Esophagus muscularis mucosa (tissue), 4 donors: ENCODE results near the gene TEAD1. TPM values are rescaled to one million over a fixed set of nuclear protein-coding genes. Genes with fewer than 3 reads are reported as not detected.

Experiments
- DNase-seq: peaks from one replicate; pipeline ENCODE4 v3.0.0-alpha.2; 2017; ENCODE audit errors: extremely low spot score
- H3K27ac ChIP-seq, 4 donors: fragments of 200-600 bp; sonication (generic); replicated peaks in 1 of 4; 1 replicate in 3 of 4; 2 replicates in 1 of 4; pipeline ENCODE4 v1.5.1; 2016 to 2019; ENCODE audit warnings: mild to moderate bottlenecking in 1 of 4
- H3K27me3 ChIP-seq, 4 donors: fragments of 200-600 bp; sonication (generic); one replicate each; pipeline versions ENCODE4 v1.5.1 to v1.6.0; 2016 to 2019
- H3K36me3 ChIP-seq, 4 donors: fragments of 200-600 bp; sonication (generic); one replicate each; pipeline ENCODE4 v1.5.1; 2016 to 2019
- H3K4me1 ChIP-seq, 4 donors: fragments of 200-600 bp; sonication (generic); one replicate each; pipeline ENCODE4 v1.5.1; 2016 to 2019
- H3K4me3 ChIP-seq, 4 donors: fragments of 200-600 bp; sonication (generic); 1 replicate in 2 of 4; 2 replicates in 2 of 4; pipeline ENCODE4 v1.5.1; 2016 to 2019; ENCODE audit warnings: mild to moderate bottlenecking in 4 of 4, moderate library complexity in 1 of 4
- H3K9me3 ChIP-seq, 4 donors: fragments of 200-600 bp; sonication (generic); 1 replicate in 3 of 4; 2 replicates in 1 of 4; pipeline ENCODE4 v1.5.1; 2016 to 2019
- EP300 ChIP-seq: sonication (generic); formaldehyde crosslinking; IDR thresholded peaks from one replicate; pipeline ENCODE4 v1.6.1; 2017; ENCODE audit warnings: antibody characterized with exemption
- POLR2A ChIP-seq: fragments of 450-650 bp; IDR thresholded peaks from one replicate; pipeline ENCODE4 v1.6.1; 2017; ENCODE audit warnings: antibody characterized with exemption, moderate library complexity, mild to moderate bottlenecking, low read depth
- POLR2AphosphoS5 ChIP-seq, 2 donors: sonication (generic); formaldehyde crosslinking; IDR thresholded peaks; one replicate each; pipeline ENCODE4 v1.6.1; 2017; ENCODE audit warnings: antibody characterized with exemption in 2 of 2
- WGBS: methylation state at CpG from one replicate; pipeline ENCODE4 v1.1.5; 2018; 5-methylcytosine and 5-hydroxymethylcytosine counted together
- intact Hi-C: fragments of 100-400 bp; cut with DNase I; formaldehyde crosslinking; loops from one replicate; pipeline ENCODE4 v1.15.1; 2023
- total RNA-seq, 4 donors: library from RNA; depleted of rRNA; stranded (reverse); fragments of >200 nt; gene quantifications; one replicate each; pipeline versions ENCODE4 v1.1.0 to v1.2.1, GENCODE V29; 2016
- TF ChIP-seq, protein P1 (sequence below), 3 experiments: fragments of 200-600 bp in 2 of 3; fragments of 450-650 bp in 1 of 3; sonication (generic) in 2 of 3; IDR thresholded peaks; one replicate each; pipeline ENCODE4 v1.5.1; 2017 to 2019; ENCODE audit warnings: antibody characterized with exemption in 3 of 3, mild to moderate bottlenecking in 2 of 3, moderate library complexity in 1 of 3

Gene TEAD1
- total RNA-seq, 4 donors from 2014 or later, result 147 to 307 (median 232) TPM

DNA sequence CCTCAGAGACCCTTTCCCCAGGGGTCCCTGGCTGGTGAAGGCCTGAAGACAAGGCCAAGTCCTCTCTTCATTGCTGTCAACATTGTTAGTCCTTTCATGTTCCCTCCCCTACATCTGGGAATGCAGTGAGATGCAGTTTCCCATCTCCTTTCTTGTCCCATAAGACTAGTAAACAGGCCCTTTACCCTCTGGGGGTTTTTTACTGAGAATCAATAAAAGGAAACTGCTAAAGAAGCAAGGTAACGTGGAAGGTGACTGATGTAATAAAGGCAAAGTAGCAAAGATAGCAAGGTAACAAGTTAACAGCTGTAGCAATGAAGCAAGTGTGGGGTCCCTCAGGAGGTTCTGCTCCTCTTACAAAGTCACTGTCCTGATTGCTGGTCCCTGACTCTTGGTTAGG is 37.3 kb downstream of the TEAD1 start:
- H3K36me3 ChIP-seq, result no peaks in the 10 kb centered on the region
- H3K4me3 ChIP-seq, result no peak overlapping the region
- peaks cover 32 to 45% (median 37%) of the 10 kb centered on the region in 4 donors for H3K4me1 ChIP-seq
- TF ChIP-seq EP300, result no peak
- TF ChIP-seq, protein P1, sequence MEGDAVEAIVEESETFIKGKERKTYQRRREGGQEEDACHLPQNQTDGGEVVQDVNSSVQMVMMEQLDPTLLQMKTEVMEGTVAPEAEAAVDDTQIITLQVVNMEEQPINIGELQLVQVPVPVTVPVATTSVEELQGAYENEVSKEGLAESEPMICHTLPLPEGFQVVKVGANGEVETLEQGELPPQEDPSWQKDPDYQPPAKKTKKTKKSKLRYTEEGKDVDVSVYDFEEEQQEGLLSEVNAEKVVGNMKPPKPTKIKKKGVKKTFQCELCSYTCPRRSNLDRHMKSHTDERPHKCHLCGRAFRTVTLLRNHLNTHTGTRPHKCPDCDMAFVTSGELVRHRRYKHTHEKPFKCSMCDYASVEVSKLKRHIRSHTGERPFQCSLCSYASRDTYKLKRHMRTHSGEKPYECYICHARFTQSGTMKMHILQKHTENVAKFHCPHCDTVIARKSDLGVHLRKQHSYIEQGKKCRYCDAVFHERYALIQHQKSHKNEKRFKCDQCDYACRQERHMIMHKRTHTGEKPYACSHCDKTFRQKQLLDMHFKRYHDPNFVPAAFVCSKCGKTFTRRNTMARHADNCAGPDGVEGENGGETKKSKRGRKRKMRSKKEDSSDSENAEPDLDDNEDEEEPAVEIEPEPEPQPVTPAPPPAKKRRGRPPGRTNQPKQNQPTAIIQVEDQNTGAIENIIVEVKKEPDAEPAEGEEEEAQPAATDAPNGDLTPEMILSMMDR (IDR thresholded peaks at IDR 0.05), result no peak
- TF ChIP-seq POLR2A, result no peak
- no peak for TF ChIP-seq POLR2AphosphoS5 (IDR thresholded peaks at IDR 0.05)
- H3K27ac ChIP-seq, result no peak overlapping the region
- no peak for DNase-seq
- 100% methylated on average over 1 of the region's 1 CpG for WGBS
- intact Hi-C loops, result no loop called here
- H3K27me3 ChIP-seq, result no peaks in the 10 kb centered on the region
- H3K9me3 ChIP-seq, result no peaks in the 10 kb centered on the region

DNA sequence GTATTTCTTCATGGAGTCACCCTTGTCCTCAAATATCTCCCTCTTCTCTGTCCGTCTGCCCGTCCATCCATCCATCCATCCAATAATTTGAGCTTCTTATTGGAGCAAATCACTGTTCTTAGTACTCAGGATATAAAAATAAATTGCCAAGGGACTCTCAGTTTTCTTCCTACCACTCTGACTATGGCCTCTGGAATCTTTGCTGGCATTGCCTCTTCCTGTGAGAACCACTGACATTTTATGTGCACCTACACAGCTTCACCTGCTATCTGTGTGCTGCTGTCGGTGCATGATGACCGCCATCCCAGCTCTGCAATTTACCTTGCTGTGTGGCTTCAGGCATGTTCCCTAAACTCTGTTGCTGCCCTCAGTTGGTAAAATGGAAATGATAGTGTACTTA is 37.9 kb downstream of the TEAD1 start:
- TF ChIP-seq POLR2AphosphoS5 (IDR thresholded peaks at IDR 0.05), result no peak
- TF ChIP-seq, protein P1 (IDR thresholded peaks at IDR 0.05), result no peak
- TF ChIP-seq POLR2A, result no peak
- no peak for TF ChIP-seq EP300
- no peak for DNase-seq

DNA sequence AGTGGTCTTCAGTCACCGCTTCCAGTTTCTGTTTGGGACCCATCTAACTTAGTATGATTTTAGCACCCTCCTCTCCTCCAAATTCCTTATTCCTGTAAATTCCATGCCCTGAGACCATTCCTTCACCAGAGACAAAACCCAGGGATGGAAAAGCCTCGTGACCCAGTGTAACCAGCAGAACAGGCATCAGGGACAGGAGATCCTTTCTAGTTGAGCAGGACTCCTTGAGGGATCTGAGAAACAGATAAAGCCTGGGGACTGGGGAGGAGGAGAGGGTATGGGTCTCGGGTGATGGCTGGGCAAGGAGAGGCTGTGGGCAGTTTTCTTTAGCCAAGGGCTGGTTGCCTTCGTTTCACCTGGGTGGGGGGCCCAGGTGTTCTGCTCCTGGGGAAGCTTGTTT is 40.9 kb downstream of the TEAD1 start:
- Histone ChIP-seq H3K4me1 (peaks cover 18 to 48% (median 24%) of the 10 kb centered on the region in 4 donors), H3K27me3 (no peaks in the 10 kb centered on the region), H3K36me3 (no peaks in the 10 kb centered on the region), H3K4me3 (no peak overlapping the region), H3K9me3 (no peaks in the 10 kb centered on the region), H3K27ac (no peak overlapping the region)
- 100% methylated on average over 4 of the region's 4 CpGs for WGBS
- intact Hi-C loops, result no loop called here
- TF ChIP-seq POLR2A (no peak), EP300 (no peak), POLR2AphosphoS5 (IDR thresholded peaks at IDR 0.05) (no peak)
- TF ChIP-seq, protein P1 (IDR thresholded peaks at IDR 0.05), result no peak
- no peak for DNase-seq

More for the DNA sequence above, 37.9 kb downstream of the TEAD1 start:
- no peaks in the 10 kb centered on the region for H3K36me3 ChIP-seq
- no peaks in the 10 kb centered on the region for H3K27me3 ChIP-seq
- no peak overlapping the region for H3K4me3 ChIP-seq
- no peaks in the 10 kb centered on the region for H3K9me3 ChIP-seq
- intact Hi-C loops, result no loop called here
- 95% methylated on average over 4 of the region's 4 CpGs for WGBS
- peaks cover 26 to 43% (median 30%) of the 10 kb centered on the region in 4 donors for H3K4me1 ChIP-seq
- no peak overlapping the region for H3K27ac ChIP-seq

DNA sequence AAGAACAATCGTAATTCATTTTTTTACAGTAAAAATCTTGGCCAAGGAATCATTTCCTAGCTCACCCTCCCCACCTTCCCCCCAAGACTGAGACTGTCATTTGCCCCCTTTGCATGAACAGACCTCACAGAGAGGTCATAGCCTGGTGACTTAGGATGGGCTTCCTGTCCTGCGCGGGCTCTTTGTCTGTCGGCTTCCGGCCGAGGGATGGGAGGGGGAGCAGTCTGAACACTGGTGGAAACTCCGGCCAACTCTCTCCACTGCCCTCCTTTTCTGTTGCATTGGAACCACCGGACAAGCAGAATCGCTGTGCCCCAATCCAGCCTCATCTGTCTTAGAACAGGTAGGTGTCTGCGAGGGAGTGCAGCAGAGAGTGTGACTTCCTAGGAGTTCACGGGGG is 41.7 kb downstream of the TEAD1 start:
- peaks cover 25 to 56% (median 27%) of the 10 kb centered on the region in 4 donors for H3K4me1 ChIP-seq

DNA sequence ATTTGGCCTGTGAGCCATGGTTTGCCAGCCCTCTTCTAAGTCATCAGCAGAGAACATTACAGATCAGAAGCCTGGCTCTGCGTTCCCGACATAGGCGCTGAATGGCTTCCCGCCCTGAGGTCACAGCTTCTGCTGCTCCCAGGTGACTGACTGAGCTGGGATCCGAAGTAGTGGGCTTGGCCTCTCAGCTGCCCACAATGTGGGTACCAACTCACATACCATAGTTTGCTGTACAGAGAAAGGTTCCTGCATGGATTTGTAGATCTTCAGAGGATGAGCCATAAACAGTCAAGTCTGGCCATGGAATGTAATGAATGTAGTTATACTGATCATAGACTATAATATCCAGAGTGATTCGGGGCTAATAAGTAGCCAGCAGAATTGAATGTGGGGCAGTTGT is 42.6 kb downstream of the TEAD1 start:
- Histone ChIP-seq H3K36me3 (no peaks in the 10 kb centered on the region), H3K4me1 (peaks cover 27 to 63% (median 28%) of the 10 kb centered on the region in 4 donors), H3K4me3 (no peak overlapping the region), H3K27ac (no peak overlapping the region), H3K9me3 (no peaks in the 10 kb centered on the region), H3K27me3 (no peaks in the 10 kb centered on the region)
- peak; percentile 62 for DNase-seq
- WGBS, result 98% methylated on average over 5 of the region's 6 CpGs
- intact Hi-C loops, result no loop called here
- TF ChIP-seq EP300, result no peak
- TF ChIP-seq, protein P1 (IDR thresholded peaks at IDR 0.05), result no peak
- TF ChIP-seq POLR2A, result no peak
- no peak for TF ChIP-seq POLR2AphosphoS5 (IDR thresholded peaks at IDR 0.05)

More for the DNA sequence above, 41.7 kb downstream of the TEAD1 start:
- TF ChIP-seq POLR2A, result no peak
- no peak for TF ChIP-seq EP300
- no peak for TF ChIP-seq POLR2AphosphoS5 (IDR thresholded peaks at IDR 0.05)
- H3K36me3 ChIP-seq, result no peaks in the 10 kb centered on the region
- no peak overlapping the region for H3K27ac ChIP-seq
- peak; percentile 90 for DNase-seq
- intact Hi-C loops, result no loop called here
- H3K4me3 ChIP-seq, result no peak overlapping the region
- no peaks in the 10 kb centered on the region for H3K27me3 ChIP-seq
- H3K9me3 ChIP-seq, result no peaks in the 10 kb centered on the region
- 71% methylated on average over 11 of the region's 11 CpGs for WGBS
